SK-N-SH treated with all-trans-retinoic acid at 6 μM for 48 hours (cell line): ENCODE results near the gene SPESP1.

ENCODE experiments used
- BACH2 ChIP-seq: fragments of 250-450 bp; sonication (Bioruptor Pico); IDR thresholded peaks from 2 replicates; pipeline ENCODE4 v1.9.0; 2021; ENCODE audit warnings: mild to moderate bottlenecking, borderline replicate concordance
- PPARA ChIP-seq: fragments of 250-450 bp; sonication (Bioruptor Pico); IDR thresholded peaks from 2 replicates; pipeline ENCODE4 v1.5.0; 2020; ENCODE audit warnings: mild to moderate bottlenecking, borderline replicate concordance
- TOX ChIP-seq: fragments of 250-450 bp; sonication (Bioruptor Pico); IDR thresholded peaks from 2 replicates; pipeline ENCODE4 v1.8.0; 2021; ENCODE audit warnings: mild to moderate bottlenecking, moderate library complexity, borderline replicate concordance
- ZFP3 ChIP-seq: fragments of 250-450 bp; sonication (Bioruptor Pico); IDR thresholded peaks from 2 replicates; pipeline ENCODE4 v1.5.0; 2020; ENCODE audit warnings: mild to moderate bottlenecking, moderate library complexity
- TF ChIP-seq, protein P1 (sequence below): fragments of 250-450 bp; sonication (Bioruptor Pico); IDR thresholded peaks from 2 replicates; pipeline ENCODE4 v1.5.0; 2020; ENCODE audit warnings: mild to moderate bottlenecking, moderate library complexity
- TF ChIP-seq, protein P2 (sequence below): fragments of 250-450 bp; sonication (Bioruptor Pico); IDR thresholded peaks from 2 replicates; pipeline ENCODE4 v1.5.1; 2021; ENCODE audit warnings: mild to moderate bottlenecking, moderate library complexity
- TF ChIP-seq, protein P3 (sequence below): fragments of 250-450 bp; sonication (Bioruptor Pico); IDR thresholded peaks from 2 replicates; pipeline ENCODE4 v1.8.0; 2020; ENCODE audit warnings: mild to moderate bottlenecking, moderate library complexity, borderline replicate concordance

DNA sequence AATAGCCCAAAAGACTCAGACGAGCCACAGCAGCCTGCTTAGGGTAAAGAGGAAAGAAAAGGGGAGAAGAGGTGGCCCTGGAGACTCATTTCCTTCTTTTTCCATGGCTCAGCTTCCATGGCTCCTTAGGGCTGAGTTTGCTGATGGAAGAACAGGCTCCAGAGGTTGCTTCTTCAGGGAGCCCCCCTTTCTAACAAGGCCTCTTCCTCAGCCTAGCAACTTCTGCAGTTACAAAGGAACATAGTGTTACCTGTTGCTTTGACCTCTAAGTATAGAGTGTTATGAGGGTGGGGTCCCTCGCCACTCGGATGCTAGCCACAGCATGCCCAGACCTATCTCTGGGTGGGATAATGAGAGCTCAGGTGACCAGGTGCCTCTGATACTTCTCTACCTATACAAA, 43.2 kb upstream of the SPESP1 start:
- TF ChIP-seq, protein P1, sequence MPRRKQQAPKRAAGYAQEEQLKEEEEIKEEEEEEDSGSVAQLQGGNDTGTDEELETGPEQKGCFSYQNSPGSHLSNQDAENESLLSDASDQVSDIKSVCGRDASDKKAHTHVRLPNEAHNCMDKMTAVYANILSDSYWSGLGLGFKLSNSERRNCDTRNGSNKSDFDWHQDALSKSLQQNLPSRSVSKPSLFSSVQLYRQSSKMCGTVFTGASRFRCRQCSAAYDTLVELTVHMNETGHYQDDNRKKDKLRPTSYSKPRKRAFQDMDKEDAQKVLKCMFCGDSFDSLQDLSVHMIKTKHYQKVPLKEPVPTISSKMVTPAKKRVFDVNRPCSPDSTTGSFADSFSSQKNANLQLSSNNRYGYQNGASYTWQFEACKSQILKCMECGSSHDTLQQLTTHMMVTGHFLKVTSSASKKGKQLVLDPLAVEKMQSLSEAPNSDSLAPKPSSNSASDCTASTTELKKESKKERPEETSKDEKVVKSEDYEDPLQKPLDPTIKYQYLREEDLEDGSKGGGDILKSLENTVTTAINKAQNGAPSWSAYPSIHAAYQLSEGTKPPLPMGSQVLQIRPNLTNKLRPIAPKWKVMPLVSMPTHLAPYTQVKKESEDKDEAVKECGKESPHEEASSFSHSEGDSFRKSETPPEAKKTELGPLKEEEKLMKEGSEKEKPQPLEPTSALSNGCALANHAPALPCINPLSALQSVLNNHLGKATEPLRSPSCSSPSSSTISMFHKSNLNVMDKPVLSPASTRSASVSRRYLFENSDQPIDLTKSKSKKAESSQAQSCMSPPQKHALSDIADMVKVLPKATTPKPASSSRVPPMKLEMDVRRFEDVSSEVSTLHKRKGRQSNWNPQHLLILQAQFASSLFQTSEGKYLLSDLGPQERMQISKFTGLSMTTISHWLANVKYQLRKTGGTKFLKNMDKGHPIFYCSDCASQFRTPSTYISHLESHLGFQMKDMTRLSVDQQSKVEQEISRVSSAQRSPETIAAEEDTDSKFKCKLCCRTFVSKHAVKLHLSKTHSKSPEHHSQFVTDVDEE (CRISPR knock-in tag) = no peak
- TF ChIP-seq, protein P2, sequence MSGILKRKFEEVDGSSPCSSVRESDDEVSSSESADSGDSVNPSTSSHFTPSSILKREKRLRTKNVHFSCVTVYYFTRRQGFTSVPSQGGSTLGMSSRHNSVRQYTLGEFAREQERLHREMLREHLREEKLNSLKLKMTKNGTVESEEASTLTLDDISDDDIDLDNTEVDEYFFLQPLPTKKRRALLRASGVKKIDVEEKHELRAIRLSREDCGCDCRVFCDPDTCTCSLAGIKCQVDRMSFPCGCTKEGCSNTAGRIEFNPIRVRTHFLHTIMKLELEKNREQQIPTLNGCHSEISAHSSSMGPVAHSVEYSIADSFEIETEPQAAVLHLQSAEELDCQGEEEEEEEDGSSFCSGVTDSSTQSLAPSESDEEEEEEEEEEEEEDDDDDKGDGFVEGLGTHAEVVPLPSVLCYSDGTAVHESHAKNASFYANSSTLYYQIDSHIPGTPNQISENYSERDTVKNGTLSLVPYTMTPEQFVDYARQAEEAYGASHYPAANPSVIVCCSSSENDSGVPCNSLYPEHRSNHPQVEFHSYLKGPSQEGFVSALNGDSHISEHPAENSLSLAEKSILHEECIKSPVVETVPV (CRISPR knock-in tag) = no peak
- TF ChIP-seq, protein P3, sequence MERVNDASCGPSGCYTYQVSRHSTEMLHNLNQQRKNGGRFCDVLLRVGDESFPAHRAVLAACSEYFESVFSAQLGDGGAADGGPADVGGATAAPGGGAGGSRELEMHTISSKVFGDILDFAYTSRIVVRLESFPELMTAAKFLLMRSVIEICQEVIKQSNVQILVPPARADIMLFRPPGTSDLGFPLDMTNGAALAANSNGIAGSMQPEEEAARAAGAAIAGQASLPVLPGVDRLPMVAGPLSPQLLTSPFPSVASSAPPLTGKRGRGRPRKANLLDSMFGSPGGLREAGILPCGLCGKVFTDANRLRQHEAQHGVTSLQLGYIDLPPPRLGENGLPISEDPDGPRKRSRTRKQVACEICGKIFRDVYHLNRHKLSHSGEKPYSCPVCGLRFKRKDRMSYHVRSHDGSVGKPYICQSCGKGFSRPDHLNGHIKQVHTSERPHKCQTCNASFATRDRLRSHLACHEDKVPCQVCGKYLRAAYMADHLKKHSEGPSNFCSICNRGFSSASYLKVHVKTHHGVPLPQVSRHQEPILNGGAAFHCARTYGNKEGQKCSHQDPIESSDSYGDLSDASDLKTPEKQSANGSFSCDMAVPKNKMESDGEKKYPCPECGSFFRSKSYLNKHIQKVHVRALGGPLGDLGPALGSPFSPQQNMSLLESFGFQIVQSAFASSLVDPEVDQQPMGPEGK (CRISPR knock-in tag) = no peak
- TF ChIP-seq TOX (CRISPR knock-in tag) (no peak), ZFP3 (CRISPR knock-in tag) (no peak), BACH2 (CRISPR knock-in tag) (no peak), PPARA (CRISPR knock-in tag) (no peak)
